HG03095 (cell line): ENCODE measurements around the gene TBC1D22B.
"Not testable (repeated sequence)": the region's sequence is repeated elsewhere in the genome, so short reads cannot be mapped to it uniquely, and the experiment has no call there.

Source experiments
- ATAC-seq: cut with Tn5 transposase; IDR thresholded peaks from one replicate; pipeline ENCODE4 v1.9.1; 2021; ENCODE audit warnings: moderate library complexity; ENCODE audit not compliant: unreplicated experiment

The TBC1D22B gene

GRCh38 chr6:37265860-37266259, 8.3 kb downstream of the TBC1D22B start:
- no peak for ATAC-seq

- ATAC-seq = no peak
Measured at GRCh38 chr6:37269105-37269504, 11.5 kb downstream of the TBC1D22B start.

GRCh38 chr6:37272834-37273566, 15.4 kb downstream of the TBC1D22B start:
- ATAC-seq = no peak

- ATAC-seq = no peak
Measured at GRCh38 chr6:37273690-37274089, 16.1 kb downstream of the TBC1D22B start.

- ATAC-seq = no peak
Measured at GRCh38 chr6:37275350-37275749, 17.8 kb downstream of the TBC1D22B start.

DNA sequence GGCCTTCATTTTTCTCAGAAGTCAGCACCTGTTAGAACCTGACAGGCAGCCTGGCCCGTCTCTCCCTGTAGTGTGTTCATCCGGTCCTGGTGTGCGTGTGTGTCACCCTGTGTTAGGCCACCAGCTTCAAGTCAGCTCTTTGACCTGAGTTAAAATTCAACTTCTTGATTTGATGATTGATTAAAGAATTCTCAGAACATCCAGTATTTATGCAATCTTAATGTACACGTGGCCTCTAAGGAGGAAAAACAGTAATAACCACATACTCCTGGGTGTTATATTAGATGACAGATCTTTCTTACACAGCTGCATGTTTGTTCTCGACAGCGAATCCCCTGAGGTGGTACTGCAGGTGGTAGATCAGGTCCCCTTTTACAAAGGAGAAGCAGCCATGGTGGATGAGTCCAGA, 19.4 kb downstream of the TBC1D22B start:
- ATAC-seq = no peak

- ATAC-seq = no peak
Measured at GRCh38 chr6:37279366-37280134, 22.0 kb downstream of the TBC1D22B start.

DNA sequence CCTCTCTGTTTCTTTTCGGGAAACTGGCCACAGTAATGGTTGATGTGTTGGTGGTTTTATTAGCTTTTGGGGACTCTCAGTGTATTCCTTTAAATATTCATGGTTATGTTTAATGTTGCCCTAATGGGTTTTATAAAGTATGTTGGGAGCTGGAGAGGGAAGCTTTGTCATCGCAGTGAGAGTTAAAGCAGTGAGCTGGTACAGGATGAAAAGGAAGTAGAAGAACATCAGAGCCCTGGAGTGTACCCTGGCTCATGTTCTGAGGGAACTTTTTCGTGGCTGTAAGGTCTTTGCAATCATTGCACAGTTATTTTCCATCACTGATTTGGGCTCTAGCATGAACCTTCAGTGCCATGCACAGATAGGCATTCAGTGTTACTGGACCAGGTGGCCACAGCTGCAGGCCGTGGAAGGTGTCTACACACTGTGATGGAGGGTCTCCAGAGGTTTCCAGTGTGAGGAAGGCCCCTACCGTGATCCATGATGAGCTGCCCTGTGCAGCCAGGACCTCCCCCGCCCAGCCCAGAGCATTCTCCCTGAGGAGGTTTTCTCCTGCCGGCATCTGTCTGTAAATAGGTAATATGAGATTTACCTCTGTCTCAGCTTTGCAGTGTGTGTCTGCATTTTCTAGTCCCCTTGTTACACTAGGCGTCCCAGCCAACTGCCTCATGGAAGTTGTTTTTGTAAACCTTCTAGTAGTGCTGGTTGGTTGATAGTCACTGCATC, 22.8 kb downstream of the TBC1D22B start:
- ATAC-seq = no peak

DNA sequence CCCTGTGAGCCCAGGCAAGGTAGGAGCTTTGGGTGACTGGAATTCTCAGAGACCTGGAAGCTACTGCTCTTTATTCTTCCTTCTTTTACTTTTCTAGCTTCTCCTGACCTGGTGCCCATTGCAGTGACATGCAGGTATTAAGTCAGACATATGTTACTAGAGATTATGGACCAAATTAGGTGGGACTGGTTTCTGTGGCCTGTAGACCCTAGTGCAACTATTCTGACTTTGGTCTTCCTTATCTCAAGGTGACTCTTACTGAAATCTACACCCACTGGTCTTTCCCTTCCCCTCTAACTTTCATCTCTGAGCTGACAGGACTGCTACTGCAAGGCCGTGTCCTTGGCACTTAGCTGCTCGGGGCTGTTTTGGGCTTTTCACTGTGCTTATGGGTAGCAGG, 24.8 kb downstream of the TBC1D22B start:
- ATAC-seq = no peak

DNA sequence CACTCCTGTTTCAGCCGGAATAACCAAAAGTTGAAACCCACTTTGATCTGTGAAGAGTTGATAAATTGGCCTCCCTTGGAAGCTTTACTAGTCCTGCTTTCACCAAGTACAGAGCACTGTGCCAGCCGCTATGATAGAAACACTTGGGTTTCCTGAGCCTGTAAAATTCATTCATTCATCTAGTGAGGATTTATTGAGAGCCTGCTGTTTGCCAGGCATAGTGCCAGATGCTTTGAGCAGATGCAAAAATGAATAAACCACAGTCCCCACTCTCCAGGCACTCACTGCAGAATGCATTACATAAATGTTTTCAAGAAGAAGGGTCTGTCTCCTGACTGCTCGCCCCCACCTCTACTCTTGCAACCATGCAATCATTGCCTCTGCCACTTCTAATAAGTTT, 25.7 kb downstream of the TBC1D22B start:
- ATAC-seq = no peak

DNA sequence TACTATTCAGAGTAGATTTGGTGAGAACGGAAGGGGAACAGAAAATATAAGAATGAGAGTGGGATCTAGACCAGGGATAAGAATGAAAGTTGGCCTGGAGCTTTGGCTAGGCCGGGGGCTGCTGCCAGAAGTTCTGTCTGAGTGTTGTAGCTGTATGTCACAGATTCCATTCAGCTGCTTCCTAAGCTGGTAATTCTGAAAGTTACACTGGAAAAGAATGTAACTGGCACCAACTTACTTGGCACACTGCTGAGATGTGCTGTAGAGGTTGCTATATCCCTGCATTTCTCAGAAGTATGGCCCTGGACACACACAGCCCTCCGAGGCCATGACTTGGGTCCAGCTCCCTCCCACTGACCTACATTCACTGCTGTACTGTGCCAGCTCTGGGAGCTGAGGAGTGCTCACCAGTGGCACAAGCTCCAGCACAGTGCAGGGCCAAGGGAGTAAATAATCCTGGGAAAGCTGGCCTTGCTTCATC, 26.1 kb downstream of the TBC1D22B start:
- ATAC-seq = no peak

GRCh38 chr6:37284781-37285180, 27.2 kb downstream of the TBC1D22B start:
- ATAC-seq = no peak

DNA sequence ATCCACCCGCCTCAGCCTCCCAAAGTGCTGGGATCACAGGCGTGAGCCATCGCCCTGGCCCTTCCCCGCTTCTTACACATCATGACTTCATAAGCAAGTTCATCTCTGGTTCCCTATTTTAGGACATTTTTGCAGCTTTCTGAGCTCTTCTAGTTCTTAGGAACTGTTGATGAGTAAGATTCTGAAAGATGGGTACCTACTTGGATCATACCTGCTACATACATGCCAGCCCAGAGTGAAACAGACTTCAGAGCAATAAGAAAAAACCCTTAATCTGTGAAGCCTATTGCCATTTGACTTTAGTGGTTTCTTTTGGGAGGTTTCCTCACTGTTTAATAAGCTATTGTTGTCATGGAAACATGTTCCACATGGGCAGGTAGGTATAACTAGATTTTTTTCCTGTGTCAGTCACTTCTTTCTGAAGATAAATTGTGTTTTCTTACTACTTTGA, 28.3 kb downstream of the TBC1D22B start:
- ATAC-seq = no peak

- ATAC-seq = peak; percentile 51
Measured at GRCh38 chr6:37287519-37288157, 30.1 kb downstream of the TBC1D22B start.

DNA sequence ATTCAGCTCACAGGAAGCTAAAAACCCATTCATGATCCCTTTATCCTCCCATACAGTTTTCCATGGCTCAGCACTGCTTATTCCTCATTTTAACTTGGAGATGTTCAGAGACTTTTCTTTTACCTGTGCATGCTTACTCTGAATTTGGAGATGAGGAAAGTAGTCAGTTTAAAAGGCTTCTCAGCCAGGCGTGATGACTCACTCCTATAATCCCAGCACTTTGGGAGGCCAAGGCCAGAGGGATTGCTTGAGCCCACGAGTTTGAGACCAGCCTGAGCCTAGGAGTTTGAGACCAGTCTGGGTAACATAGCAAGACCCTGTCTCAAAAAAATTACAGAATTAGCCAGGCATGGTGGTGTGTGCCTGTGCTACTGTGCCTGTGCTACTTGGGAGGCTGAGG, 30.7 kb downstream of the TBC1D22B start:
- no peak for ATAC-seq

DNA sequence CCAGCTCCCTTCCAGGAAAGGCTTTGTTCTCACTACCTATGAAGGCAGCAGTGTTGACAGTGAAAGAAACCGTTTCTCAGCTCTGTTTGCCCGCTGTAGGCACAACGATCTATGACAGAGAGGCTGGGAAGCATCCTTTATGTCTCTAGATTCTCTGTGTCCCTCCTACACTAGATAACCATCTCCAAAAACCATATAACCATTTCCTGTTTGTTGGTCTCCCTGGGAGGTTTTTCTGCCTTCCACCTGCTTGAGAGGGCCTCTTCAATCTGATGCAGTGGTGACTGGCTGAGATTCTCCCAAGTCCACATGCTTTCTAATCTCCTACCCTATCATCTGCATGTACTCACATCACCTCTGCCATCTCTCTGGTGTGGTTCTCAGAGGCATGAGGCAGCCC, 32.4 kb downstream of the TBC1D22B start:
- ATAC-seq = no peak

- no peak for ATAC-seq
Measured at GRCh38 chr6:37293426-37293825, 35.9 kb downstream of the TBC1D22B start.

- ATAC-seq = not testable (repeated sequence)
Measured at GRCh38 chr6:37297637-37298036, 40.1 kb downstream of the TBC1D22B start.

GRCh38 chr6:37298958-37299357, 41.4 kb downstream of the TBC1D22B start:
- ATAC-seq = no peak

DNA sequence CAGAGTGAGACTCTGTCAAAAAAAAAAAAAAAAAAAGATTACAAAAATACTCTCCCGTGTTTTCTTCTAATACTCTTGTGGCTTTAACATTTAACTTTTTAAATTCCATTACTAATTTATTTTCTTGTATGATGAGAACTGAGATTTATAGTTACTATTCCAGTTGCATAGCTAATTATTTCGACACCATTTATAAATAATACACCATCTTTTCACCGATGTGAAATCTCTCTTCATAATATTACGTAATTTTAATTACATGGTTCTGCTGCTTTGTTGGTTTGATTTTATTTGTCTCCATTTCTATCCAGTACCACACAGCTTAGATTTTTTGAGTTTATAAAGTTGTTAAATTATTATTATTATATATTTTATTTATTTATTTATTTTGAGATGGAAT, 42.4 kb downstream of the TBC1D22B start:
- ATAC-seq = no peak

- no peak for ATAC-seq
Measured at GRCh38 chr6:37302086-37302686, 44.6 kb downstream of the TBC1D22B start.
